HL-60 (cell line): ENCODE measurements around the gene STIP1.

Source experiments
- DNase-seq, 2 experiments: peaks; one replicate each; pipeline ENCODE4 v3.0.0-alpha.2; 2010 to 2020; ENCODE audit warnings: low read depth in 1 of 2, low spot score in 1 of 2
- H3K27ac ChIP-seq: fragments of 250-450 bp; sonication (Bioruptor Pico); replicated peaks from 2 replicates; pipeline ENCODE4 v1.5.1; 2020; ENCODE audit warnings: mild to moderate bottlenecking, moderate library complexity
- H3K27me3 ChIP-seq: fragments of 250-450 bp; sonication (Bioruptor Pico); 2 replicates; pipeline ENCODE4 v1.5.1; 2021; ENCODE audit warnings: mild to moderate bottlenecking, moderate library complexity; ENCODE audit not compliant: insufficient read depth, poor library complexity, severe bottlenecking
- H3K4me3 ChIP-seq: replicated peaks from 2 replicates; pipeline ENCODE4 v1.5.1; 2011; ENCODE audit warnings: mild to moderate bottlenecking, control low read depth, low read length; ENCODE audit not compliant: insufficient read depth
- CTCF ChIP-seq: IDR thresholded peaks from one replicate; pipeline ENCODE4 v1.5.1; 2011; ENCODE audit warnings: low read length, control low read depth, inconsistent platforms; ENCODE audit not compliant: insufficient read depth
- GABPA ChIP-seq: IDR thresholded peaks from 2 replicates; pipeline ENCODE4 v1.6.1; 2012; ENCODE audit warnings: low read depth
- POLR2AphosphoS5 ChIP-seq: IDR thresholded peaks from 2 replicates; pipeline ENCODE4 v1.6.1; 2012; ENCODE audit warnings: low read depth
- REST ChIP-seq: IDR thresholded peaks from 2 replicates; pipeline ENCODE4 v1.6.1; 2012; ENCODE audit warnings: low read depth; ENCODE audit not compliant: insufficient replicate concordance
- SPI1 ChIP-seq: IDR thresholded peaks from 2 replicates; pipeline ENCODE4 v1.6.1; 2012; ENCODE audit warnings: low read depth, mild to moderate bottlenecking, borderline replicate concordance

The STIP1 gene

DNA sequence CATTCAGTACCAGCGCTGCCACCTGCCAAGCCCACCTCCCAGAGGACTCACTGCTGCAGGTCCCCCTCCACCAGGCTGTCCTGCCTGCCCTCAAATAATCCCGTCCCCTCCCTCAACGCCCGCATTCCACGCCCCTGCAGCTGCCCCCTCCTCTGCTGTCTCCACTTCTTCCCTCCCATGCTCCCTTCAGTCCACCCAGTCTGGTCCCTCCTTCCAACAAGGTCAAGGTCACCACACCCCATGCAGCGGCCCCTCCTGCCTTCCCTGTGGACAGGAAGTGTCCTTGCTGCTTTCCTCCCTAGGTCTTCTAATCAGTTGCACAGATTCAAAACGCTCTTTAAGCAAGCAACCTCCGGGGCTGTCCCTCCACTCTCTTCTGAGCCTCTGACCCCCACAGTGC, 32.2 kb upstream of the STIP1 start:
- no peak for DNase-seq
- TF ChIP-seq SPI1 (no peak), CTCF (no peak), POLR2AphosphoS5 (no peak), GABPA (no peak), REST (no peak)
- H3K4me3 ChIP-seq: no peak overlapping the region
- no peaks in the 10 kb centered on the region for H3K27me3 ChIP-seq
- no peak overlapping the region for H3K27ac ChIP-seq

DNA sequence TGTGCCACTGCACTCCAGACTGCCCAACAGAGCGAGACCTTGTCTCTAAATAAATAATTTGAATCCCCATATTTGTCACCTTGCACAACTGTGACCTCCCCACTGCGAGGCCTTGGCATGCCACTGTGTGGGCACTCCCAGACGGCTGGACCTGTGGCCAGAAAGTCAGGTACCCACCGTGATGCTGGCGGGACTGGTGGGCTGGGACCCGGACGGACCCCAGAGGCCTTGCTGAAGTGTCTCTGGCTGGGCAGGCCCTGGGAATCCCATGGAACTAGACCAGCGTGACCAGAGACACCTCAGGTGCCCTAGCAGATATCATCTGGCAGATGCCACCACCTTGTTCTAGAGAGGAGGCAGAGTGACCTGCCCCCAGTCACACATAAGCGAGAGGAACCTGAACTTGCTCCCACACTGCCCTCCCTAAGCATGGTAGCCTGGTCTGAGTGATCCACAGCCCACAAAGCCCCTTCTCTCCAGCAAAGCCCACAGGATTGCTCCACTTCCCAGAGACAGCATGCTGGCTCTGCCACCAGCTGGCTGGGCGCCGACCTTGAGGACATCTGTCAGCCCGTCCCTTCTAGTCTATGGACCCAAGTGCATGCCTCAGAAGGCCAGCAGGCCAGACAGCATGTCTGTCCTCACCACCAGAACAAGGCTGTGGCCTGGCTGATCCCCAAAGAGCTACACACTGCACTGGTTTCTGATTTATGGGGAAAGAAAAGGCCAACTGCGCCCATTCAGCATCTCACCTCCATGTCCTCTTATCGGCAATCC, 29.5 kb upstream of the STIP1 start:
- no peaks in the 10 kb centered on the region for H3K27me3 ChIP-seq
- DNase-seq: no peak
- TF ChIP-seq CTCF: no peak
- no peak for TF ChIP-seq SPI1
- no peak for TF ChIP-seq GABPA
- no peak for TF ChIP-seq POLR2AphosphoS5
- TF ChIP-seq REST: no peak
- no peak overlapping the region for H3K4me3 ChIP-seq
- no peak overlapping the region for H3K27ac ChIP-seq

- Histone ChIP-seq H3K27ac (no peak overlapping the region), H3K27me3 (no peaks in the 10 kb centered on the region), H3K4me3 (no peak overlapping the region)
- DNase-seq: no peak
- no peak for TF ChIP-seq POLR2AphosphoS5
- TF ChIP-seq CTCF: no peak
- no peak for TF ChIP-seq SPI1
- no peak for TF ChIP-seq REST
- no peak for TF ChIP-seq GABPA
Observed at GRCh38 chr11:64157631-64158394, 28.2 kb upstream of the STIP1 start.
